A673 (cell line): Measurements from ENCODE around the gene MMP24.

Experiments
- CTCF ChIP-seq: fragments of 300-800, 200-600 bp; sonication (generic); conservative IDR thresholded peaks from 2 replicates; pipeline ENCODE4 v1.5.1; 2017; ENCODE audit warnings: low read depth, mild to moderate bottlenecking, antibody characterized with exemption, low read length, moderate library complexity, mixed read lengths
- EZH2 ChIP-seq: fragments of 200-600 bp; sonication (generic); IDR thresholded peaks from 2 replicates; pipeline ENCODE4 v1.6.1; 2017; ENCODE audit warnings: borderline replicate concordance, low read depth, mild to moderate bottlenecking, mixed read lengths, antibody characterized with exemption, low read length; ENCODE audit not compliant: poor library complexity, severe bottlenecking

- TF ChIP-seq EZH2 (no peak), CTCF (no peak)
These were observed 28.0 kb downstream of the MMP24 start for GRCh38 chr20:35254448-35254999.
